Bronchial epithelial cell (primary cell): ENCODE data around the gene TMPRSS6. TPM values are rescaled to one million over a fixed set of nuclear protein-coding genes. Genes with fewer than 3 reads are reported as not detected.
A peak's percentile ranks its signal among the peaks of the same experiment; 100 is the strongest.

Experiments used
- DNase-seq: peaks from one replicate; pipeline ENCODE4 v3.0.0-alpha.2; 2010; ENCODE audit warnings: low read depth
- FAIRE-seq: peaks from 2 replicates; lab custom pipeline; 2011; peaks lifted over from hg19 to GRCh38; lab: Jason Lieb, UNC
- H3K27me3 ChIP-seq: 2 replicates; pipeline ENCODE4 v1.5.1; 2011; ENCODE audit warnings: low read length; ENCODE audit not compliant: control insufficient read depth, insufficient read depth
- H3K36me3 ChIP-seq: 2 replicates; pipeline ENCODE4 v1.5.1; 2011; ENCODE audit warnings: low read length; ENCODE audit not compliant: control insufficient read depth, insufficient read depth
- H3K4me3 ChIP-seq: 2 replicates; pipeline ENCODE4 v1.5.1; 2011; ENCODE audit warnings: mild to moderate bottlenecking, low read depth, low read length, control low read depth
- CTCF ChIP-seq: IDR thresholded peaks from 2 replicates; pipeline ENCODE4 v1.5.1; 2011; ENCODE audit warnings: mild to moderate bottlenecking, moderate library complexity, low read length, control low read depth, inconsistent platforms; ENCODE audit not compliant: insufficient read depth, severe bottlenecking
- total RNA-seq: library from RNA; depleted of rRNA; stranded (reverse); fragments of >200 nt; gene quantifications from 2 replicates; pipeline ENCODE4 v1.2.1, GENCODE V29; 2014

Gene TMPRSS6
- total RNA-seq: not detected in 2 replicates

- no peak for FAIRE-seq
Observed at GRCh38 chr22:37109242-37109917, at the start of gene TMPRSS6. TMPRSS6 (minus strand) TSS chr22:37109713; CDS start chr22:37103417, 6,296 bp downstream.

DNA sequence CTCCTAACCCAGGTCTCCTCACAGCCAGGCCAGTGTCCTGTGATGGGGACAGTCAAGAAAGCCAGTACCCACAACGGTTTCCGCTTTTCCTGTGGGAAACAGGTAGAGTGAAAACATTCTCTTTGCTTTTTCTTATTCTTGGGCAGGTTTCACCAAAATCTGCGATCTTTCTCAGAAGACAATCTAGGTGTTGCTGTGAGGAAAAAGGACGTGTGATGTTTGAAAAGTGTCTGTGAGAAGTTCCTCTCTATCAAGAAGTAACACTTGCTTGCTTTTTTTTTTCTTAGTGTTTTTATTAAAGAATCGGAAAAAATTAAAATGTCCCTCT lies 49.4 kb upstream of the TMPRSS6 start:
- Histone ChIP-seq H3K27me3 (peaks cover 1% of the 10 kb centered on the region), H3K36me3 (no peaks in the 10 kb centered on the region), H3K4me3 (no peak overlapping the region)
- FAIRE-seq (no peak), DNase-seq (no peak)
- TF ChIP-seq CTCF: no peak

More at GRCh38 chr22:37109242-37109917, at the start of gene TMPRSS6:
- Histone ChIP-seq H3K36me3 (no peaks in the 10 kb centered on the region), H3K4me3 (no peak within 1 kb of the TSS), H3K27me3 (no peaks in the 10 kb centered on the region)
- no peak for TF ChIP-seq CTCF
- DNase-seq: no peak

GRCh38 chr22:37157516-37158285 lies 48.2 kb upstream of the TMPRSS6 start:
- H3K36me3 ChIP-seq: no peaks in the 10 kb centered on the region
- H3K4me3 ChIP-seq: no peak overlapping the region
- no peak for TF ChIP-seq CTCF
- FAIRE-seq (no peak), DNase-seq (peak; percentile 64)
- peaks cover under 1% of the 10 kb centered on the region for H3K27me3 ChIP-seq

- DNase-seq (no peak), FAIRE-seq (no peak)
- Histone ChIP-seq H3K4me3 (no peak overlapping the region), H3K36me3 (no peaks in the 10 kb centered on the region), H3K27me3 (no peaks in the 10 kb centered on the region)
- TF ChIP-seq CTCF: no peak
Observed at GRCh38 chr22:37156686-37157435, 47.3 kb upstream of the TMPRSS6 start.

GRCh38 chr22:37155971-37156370 lies 46.5 kb upstream of the TMPRSS6 start:
- DNase-seq (no peak), FAIRE-seq (no peak)
- Histone ChIP-seq H3K27me3 (no peaks in the 10 kb centered on the region), H3K36me3 (no peaks in the 10 kb centered on the region), H3K4me3 (no peak overlapping the region)
- TF ChIP-seq CTCF: no peak
